ENCODE results near the gene PRC1. TPM values are rescaled to one million over a fixed set of nuclear protein-coding genes. Genes with fewer than 3 reads are reported as not detected.
"Not testable (repeated sequence)": the region's sequence is repeated elsewhere in the genome, so short reads cannot be mapped to it uniquely, and the experiment has no call there.

Gene PRC1
- total RNA-seq, 1 donor from 2014 or later, result 11.8 TPM

- H3K27ac Mint-ChIP-seq (ENCODE audit: unreplicated experiment); H3K9me3 ChIP-seq (ENCODE audit: insufficient read depth, low read depth, low read length); H2AFZ ChIP-seq (ENCODE audit: low read depth, low read length); H3K79me2 ChIP-seq (ENCODE audit: insufficient read depth, low read length); H3K9ac ChIP-seq (ENCODE audit: low read length); H4K20me1 ChIP-seq (ENCODE audit: insufficient read depth, low read length); H3K27me3 Mint-ChIP-seq (ENCODE audit: low read depth, unreplicated experiment); H3K4me3 Mint-ChIP-seq (ENCODE audit: unreplicated experiment); FAIRE-seq; H3K4me1 Mint-ChIP-seq (ENCODE audit: low read depth, unreplicated experiment); H3K27ac ChIP-seq (ENCODE audit: low read depth, low read length); H3K27me3 ChIP-seq (ENCODE audit: insufficient read depth, low read length); H3K36me3 ChIP-seq (ENCODE audit: insufficient read depth, low read length); H3K4me2 ChIP-seq (ENCODE audit: low read length); DNase-seq (ENCODE audit: low read depth); H3K36me3 Mint-ChIP-seq (ENCODE audit: low read depth, unreplicated experiment); H3K9me3 Mint-ChIP-seq (ENCODE audit: unreplicated experiment); H3K4me3 ChIP-seq (ENCODE audit: insufficient read depth, low read depth, low read length): not testable (repeated sequence)
- H3K4me1 ChIP-seq (ENCODE audit: insufficient read depth, low read length), result peaks cover 12% of the 10 kb centered on the region
These were observed 67.6 kb downstream of the PRC1 start for GRCh38 chr15:90926766-90927165.

GRCh38 chr15:90924375-90924774, 70.0 kb downstream of the PRC1 start:
- Histone ChIP-seq H3K9ac (ENCODE audit: low read length) (no peak overlapping the region), H3K4me3 (ENCODE audit: insufficient read depth, low read depth, low read length) (no peak overlapping the region), H3K79me2 (ENCODE audit: insufficient read depth, low read length) (no peaks in the 10 kb centered on the region), H3K9me3 (ENCODE audit: insufficient read depth, low read depth, low read length) (no peaks in the 10 kb centered on the region), H3K27ac (ENCODE audit: low read depth, low read length) (no peak overlapping the region), H4K20me1 (ENCODE audit: insufficient read depth, low read length) (no peaks in the 10 kb centered on the region), H3K36me3 (ENCODE audit: insufficient read depth, low read length) (peaks cover 3% of the 10 kb centered on the region), H2AFZ (ENCODE audit: low read depth, low read length) (no peak overlapping the region), H3K27me3 (ENCODE audit: insufficient read depth, low read length) (no peaks in the 10 kb centered on the region), H3K4me1 (ENCODE audit: insufficient read depth, low read length) (no peaks in the 10 kb centered on the region), H3K4me2 (ENCODE audit: low read length) (no peak overlapping the region)
- Mint-ChIP-seq H3K27me3 (ENCODE audit: low read depth, unreplicated experiment) (peaks cover 2% of the 10 kb centered on the region), H3K4me1 (ENCODE audit: low read depth, unreplicated experiment) (no peaks in the 10 kb centered on the region), H3K4me3 (ENCODE audit: unreplicated experiment) (no peak overlapping the region), H3K36me3 (ENCODE audit: low read depth, unreplicated experiment) (peaks cover 14% of the 10 kb centered on the region), H3K9me3 (ENCODE audit: unreplicated experiment) (no peaks in the 10 kb centered on the region), H3K27ac (ENCODE audit: unreplicated experiment) (no peak overlapping the region)
- TF ChIP-seq EZH2 (IDR thresholded peaks at IDR 0.05; ENCODE audit: insufficient read depth, low read length), result no peak
- TF ChIP-seq, protein P1, sequence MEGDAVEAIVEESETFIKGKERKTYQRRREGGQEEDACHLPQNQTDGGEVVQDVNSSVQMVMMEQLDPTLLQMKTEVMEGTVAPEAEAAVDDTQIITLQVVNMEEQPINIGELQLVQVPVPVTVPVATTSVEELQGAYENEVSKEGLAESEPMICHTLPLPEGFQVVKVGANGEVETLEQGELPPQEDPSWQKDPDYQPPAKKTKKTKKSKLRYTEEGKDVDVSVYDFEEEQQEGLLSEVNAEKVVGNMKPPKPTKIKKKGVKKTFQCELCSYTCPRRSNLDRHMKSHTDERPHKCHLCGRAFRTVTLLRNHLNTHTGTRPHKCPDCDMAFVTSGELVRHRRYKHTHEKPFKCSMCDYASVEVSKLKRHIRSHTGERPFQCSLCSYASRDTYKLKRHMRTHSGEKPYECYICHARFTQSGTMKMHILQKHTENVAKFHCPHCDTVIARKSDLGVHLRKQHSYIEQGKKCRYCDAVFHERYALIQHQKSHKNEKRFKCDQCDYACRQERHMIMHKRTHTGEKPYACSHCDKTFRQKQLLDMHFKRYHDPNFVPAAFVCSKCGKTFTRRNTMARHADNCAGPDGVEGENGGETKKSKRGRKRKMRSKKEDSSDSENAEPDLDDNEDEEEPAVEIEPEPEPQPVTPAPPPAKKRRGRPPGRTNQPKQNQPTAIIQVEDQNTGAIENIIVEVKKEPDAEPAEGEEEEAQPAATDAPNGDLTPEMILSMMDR (IDR thresholded peaks at IDR 0.05; ENCODE audit: insufficient read depth, low read depth, low read length), result no peak
- FAIRE-seq (no peak), DNase-seq (ENCODE audit: low read depth) (no peak)

DNA sequence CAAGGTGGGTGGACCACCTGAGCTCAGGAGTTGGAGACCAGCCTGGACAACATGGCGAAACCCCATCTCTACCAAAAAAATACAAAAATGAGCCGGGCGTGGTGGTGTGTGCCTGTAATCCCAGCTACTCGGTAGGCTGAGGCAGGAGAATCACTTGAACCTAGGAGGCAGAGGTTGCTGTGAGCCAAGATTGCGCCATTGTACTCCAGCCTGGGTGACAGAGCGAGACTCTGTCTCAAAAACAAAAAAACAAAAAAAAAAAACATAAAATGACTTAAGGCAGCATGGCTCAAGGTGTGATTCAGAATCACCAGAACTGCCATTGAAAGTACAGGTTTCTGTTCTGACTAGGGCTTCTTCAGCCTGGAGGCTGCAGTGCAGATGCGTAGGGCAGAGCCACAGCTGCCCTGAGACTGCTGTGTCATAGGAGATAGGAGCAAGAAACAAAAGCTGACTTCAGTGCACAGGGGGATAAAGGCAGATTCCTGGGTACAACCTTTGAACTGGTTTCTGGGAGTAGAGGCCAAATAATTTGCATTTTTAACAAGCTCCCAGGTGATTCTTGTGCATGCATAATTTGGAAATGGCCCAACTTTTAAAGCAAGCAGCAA, 71.5 kb downstream of the PRC1 start:
- not testable (repeated sequence) for H3K9me3 ChIP-seq (ENCODE audit: insufficient read depth, low read depth, low read length); H4K20me1 ChIP-seq (ENCODE audit: insufficient read depth, low read length); H3K36me3 ChIP-seq (ENCODE audit: insufficient read depth, low read length); H3K9me3 Mint-ChIP-seq (ENCODE audit: unreplicated experiment); H3K4me3 ChIP-seq (ENCODE audit: insufficient read depth, low read depth, low read length); H3K27me3 ChIP-seq (ENCODE audit: insufficient read depth, low read length); H3K27ac Mint-ChIP-seq (ENCODE audit: unreplicated experiment); H3K79me2 ChIP-seq (ENCODE audit: insufficient read depth, low read length); DNase-seq (ENCODE audit: low read depth); H3K4me2 ChIP-seq (ENCODE audit: low read length); H3K9ac ChIP-seq (ENCODE audit: low read length); H2AFZ ChIP-seq (ENCODE audit: low read depth, low read length); H3K4me1 ChIP-seq (ENCODE audit: insufficient read depth, low read length); H3K27me3 Mint-ChIP-seq (ENCODE audit: low read depth, unreplicated experiment); FAIRE-seq; H3K27ac ChIP-seq (ENCODE audit: low read depth, low read length); H3K4me3 Mint-ChIP-seq (ENCODE audit: unreplicated experiment); H3K4me1 Mint-ChIP-seq (ENCODE audit: low read depth, unreplicated experiment)
- peaks cover 18% of the 10 kb centered on the region for H3K36me3 Mint-ChIP-seq (ENCODE audit: low read depth, unreplicated experiment)

Measured in astrocyte (in vitro differentiated cells and primary cell).